B cell (primary cell): ENCODE data around the gene CHST8.

ENCODE experiments used
- CTCF ChIP-seq: fragments of 200-600 bp; IDR thresholded peaks from one replicate; pipeline ENCODE4 v1.8.0; 2022; ENCODE audit warnings: antibody characterized with exemption, mild to moderate bottlenecking
- EZH2 ChIP-seq: IDR thresholded peaks from 2 replicates; pipeline ENCODE4 v1.6.1; 2012; ENCODE audit warnings: borderline replicate concordance, low read depth, mild to moderate bottlenecking, moderate library complexity, low read length; ENCODE audit not compliant: insufficient read depth, poor library complexity, severe bottlenecking

GRCh38 chr19:33811736-33812387, 190.1 kb downstream of the CHST8 start:
- no peak for TF ChIP-seq CTCF
- no peak for TF ChIP-seq EZH2
